H1 (cell line): ENCODE measurements around the gene ULK3. TPM values are rescaled to one million over a fixed set of nuclear protein-coding genes. Genes with fewer than 3 reads are reported as not detected.

Experiments used
- CTCF ChIA-PET: fragments of 300-600 bp; sonication (Branson Sonifier 250); formaldehyde crosslinking; loops from one replicate; lab custom pipeline; 2021; ENCODE audit not compliant: partially characterized antibody; lab: Charles Lee
- POLR2A ChIA-PET: fragments of 300-600 bp; sonication (Branson Sonifier 250); formaldehyde crosslinking; loops from one replicate; lab custom pipeline; 2021; ENCODE audit warnings: inconsistent platforms; ENCODE audit not compliant: partially characterized antibody; lab: Charles Lee
- DNase-seq, 2 experiments: peaks; one replicate each; pipeline versions ENCODE4 v3.0.0 to v3.0.0-alpha.2; 2010 to 2022; ENCODE audit warnings: low spot score in 2 of 2, low read depth in 1 of 2, mixed read lengths in 1 of 2
- FAIRE-seq: peaks from 2 replicates; lab custom pipeline; 2011; peaks lifted over from hg19 to GRCh38; lab: Jason Lieb, UNC
- H2AFZ ChIP-seq: 2 replicates; pipeline ENCODE4 v1.8.1; 2012; ENCODE audit warnings: low read length, inconsistent platforms
- H2AK5ac ChIP-seq: 2 replicates; pipeline ENCODE4 v1.6.1; 2013; ENCODE audit warnings: low read depth, low read length
- H2BK120ac ChIP-seq: replicated peaks from 2 replicates; pipeline ENCODE3; 2013; ENCODE audit warnings: low read depth, low read length, inconsistent platforms
- H2BK12ac ChIP-seq: 2 replicates; pipeline ENCODE4 v1.6.1; 2013; ENCODE audit warnings: low read depth, low read length
- H2BK15ac ChIP-seq: 2 replicates; pipeline ENCODE4 v1.6.1; 2013; ENCODE audit warnings: low read length
- H2BK20ac ChIP-seq: 2 replicates; pipeline ENCODE4 v1.6.1; 2013; ENCODE audit warnings: low read length
- H2BK5ac ChIP-seq: 2 replicates; pipeline ENCODE4 v1.6.1; 2013; ENCODE audit warnings: low read depth, low read length
- H3K14ac ChIP-seq: 2 replicates; pipeline ENCODE4 v1.6.1; 2013; ENCODE audit warnings: inconsistent platforms; ENCODE audit not compliant: insufficient read length
- H3K18ac ChIP-seq: 2 replicates; pipeline ENCODE4 v1.6.1; 2013; ENCODE audit warnings: low read length; ENCODE audit errors: extremely low read depth
- H3K23ac ChIP-seq: 2 replicates; pipeline ENCODE4 v1.6.1; 2013; ENCODE audit warnings: inconsistent platforms; ENCODE audit not compliant: insufficient read length
- H3K23me2 ChIP-seq: 2 replicates; pipeline ENCODE4 v1.6.1; 2013; ENCODE audit warnings: low read depth, low read length
- H3K27ac ChIP-seq: 2 replicates; pipeline ENCODE4 v1.6.1; 2011; ENCODE audit warnings: low read depth, low read length, inconsistent platforms
- H3K27me3 ChIP-seq, 4 experiments: replicated peaks in 1 of 4; 1 replicate in 1 of 4; 2 replicates in 3 of 4; pipeline versions ENCODE4 v1.6.1 to v1.8.1; 2011 to 2013; ENCODE audit warnings: low read length in 3 of 4, mild to moderate bottlenecking in 3 of 4, inconsistent platforms in 2 of 4, mixed read lengths in 2 of 4, moderate library complexity in 1 of 4; ENCODE audit not compliant: control insufficient read depth in 3 of 4, insufficient read depth in 3 of 4; ENCODE audit errors: extremely low read depth in 1 of 4
- H3K36me3 ChIP-seq, 4 experiments: 2 replicates each; pipeline versions ENCODE4 v1.6.1 to v1.8.1; 2011 to 2013; ENCODE audit warnings: mild to moderate bottlenecking in 4 of 4, low read length in 3 of 4, moderate library complexity in 2 of 4, control low read depth in 1 of 4, inconsistent platforms in 1 of 4; ENCODE audit not compliant: insufficient read depth in 4 of 4, control insufficient read depth in 2 of 4
- H3K4ac ChIP-seq: replicated peaks from 2 replicates; pipeline ENCODE3; 2013; ENCODE audit warnings: low read length, low read depth, mixed read lengths, inconsistent platforms; ENCODE audit not compliant: insufficient read length
- H3K4me1 ChIP-seq, 4 experiments: replicated peaks in 1 of 4; 1 replicate in 1 of 4; 2 replicates in 3 of 4; pipeline versions ENCODE4 v1.6.1 to v1.8.1; 2011 to 2013; ENCODE audit warnings: low read length in 3 of 4, inconsistent platforms in 2 of 4, mixed read lengths in 1 of 4; ENCODE audit not compliant: insufficient read depth in 4 of 4, control insufficient read depth in 3 of 4
- H3K4me2 ChIP-seq, 2 experiments: 2 replicates each; pipeline versions ENCODE4 v1.6.1 to v1.8.1; 2011 to 2013; ENCODE audit warnings: low read depth in 2 of 2, low read length in 2 of 2, control low read depth in 1 of 2, inconsistent platforms in 1 of 2, mild to moderate bottlenecking in 1 of 2; ENCODE audit not compliant: insufficient read depth in 1 of 2
- H3K4me3 ChIP-seq, 4 experiments: fragments of 200-600, 300-600 bp in 1 of 4; sonication (generic), shearing (Covaris generic), sonication (Bioruptor Twin) in 1 of 4; 2 replicates each; pipeline versions ENCODE4 v1.5.1 to v1.8.1; 2011 to 2016; ENCODE audit warnings: low read length in 4 of 4, low read depth in 3 of 4, control low read depth in 2 of 4, inconsistent platforms in 2 of 4, mild to moderate bottlenecking in 2 of 4, mixed read lengths in 1 of 4, moderate library complexity in 1 of 4; ENCODE audit not compliant: insufficient read depth in 2 of 4; ENCODE audit errors: extremely low read depth in 1 of 4
- H3K56ac ChIP-seq: replicated peaks from 2 replicates; pipeline ENCODE3; 2013; ENCODE audit warnings: low read depth, mild to moderate bottlenecking, mixed read lengths, low read length, inconsistent platforms; ENCODE audit not compliant: insufficient read length
- H3K79me1 ChIP-seq: 2 replicates; pipeline ENCODE4 v1.6.1; 2013; ENCODE audit warnings: low read depth, low read length, control low read depth
- H3K79me2 ChIP-seq, 2 experiments: 2 replicates each; pipeline versions ENCODE4 v1.6.1 to v1.8.1; 2012 to 2013; ENCODE audit warnings: low read length in 2 of 2, mild to moderate bottlenecking in 2 of 2, inconsistent platforms in 1 of 2; ENCODE audit not compliant: insufficient read depth in 2 of 2, control insufficient read depth in 1 of 2
- H3K9ac ChIP-seq, 4 experiments: replicated peaks in 1 of 4; 1 replicate in 1 of 4; 2 replicates in 3 of 4; pipeline versions ENCODE4 v1.6.1 to v1.8.1; 2011 to 2013; ENCODE audit warnings: low read depth in 3 of 4, low read length in 3 of 4, control low read depth in 2 of 4, mild to moderate bottlenecking in 2 of 4, moderate library complexity in 2 of 4, inconsistent platforms in 1 of 4; ENCODE audit errors: extremely low read depth in 1 of 4
- H3K9me3 ChIP-seq, 2 experiments: 2 replicates each; pipeline versions ENCODE4 v1.6.1 to v1.8.1; 2012 to 2013; ENCODE audit warnings: mild to moderate bottlenecking in 2 of 2, moderate library complexity in 2 of 2, control low read depth in 1 of 2, inconsistent platforms in 1 of 2, low read depth in 1 of 2, low read length in 1 of 2, mixed read lengths in 1 of 2; ENCODE audit not compliant: insufficient read depth in 2 of 2
- H4K20me1 ChIP-seq, 2 experiments: replicated peaks in 1 of 2; 2 replicates each; pipeline versions ENCODE3 to v1.8.1; 2011 to 2013; ENCODE audit warnings: inconsistent platforms in 2 of 2, low read length in 2 of 2, mild to moderate bottlenecking in 1 of 2; ENCODE audit not compliant: insufficient read depth in 2 of 2, control insufficient read depth in 1 of 2
- H4K5ac ChIP-seq: 2 replicates; pipeline ENCODE4 v1.6.1; 2013; ENCODE audit warnings: low read length, low read depth, mixed read lengths, inconsistent platforms; ENCODE audit not compliant: insufficient read length
- H4K8ac ChIP-seq: 2 replicates; pipeline ENCODE4 v1.8.0; 2013; ENCODE audit warnings: mild to moderate bottlenecking, moderate library complexity, low read length, inconsistent platforms; ENCODE audit not compliant: insufficient read depth; ENCODE audit errors: extremely low read depth
- H4K91ac ChIP-seq: replicated peaks from 2 replicates; pipeline ENCODE3; 2013; ENCODE audit warnings: low read length, mixed read lengths, inconsistent platforms; ENCODE audit not compliant: insufficient read length
- BCL11A ChIP-seq, 2 experiments: IDR thresholded peaks; one replicate each; pipeline ENCODE4 v1.6.1; 2011; ENCODE audit warnings: low read depth in 2 of 2, low read length in 2 of 2, mild to moderate bottlenecking in 2 of 2
- BRCA1 ChIP-seq: IDR thresholded peaks from 2 replicates; pipeline ENCODE4 v1.6.1; 2012; ENCODE audit warnings: low read depth, low read length, improper control_type of control experiment
- CBX5 ChIP-seq: fragments of 300-800, 300-1000 bp; sonication (generic); IDR thresholded peaks from 2 replicates; pipeline ENCODE4 v1.7.1; 2016; ENCODE audit warnings: antibody characterized with exemption, low read length, low read depth
- CEBPB ChIP-seq: IDR thresholded peaks from 2 replicates; pipeline ENCODE4 v1.6.1; 2012; ENCODE audit warnings: low read depth, low read length
- HDAC6 ChIP-seq: IDR thresholded peaks from one replicate; pipeline ENCODE4 v1.7.1; 2012; ENCODE audit warnings: low read depth, mild to moderate bottlenecking, inconsistent platforms, low read length, moderate library complexity
- KDM5A ChIP-seq: fragments of 200-600 bp; IDR thresholded peaks from 2 replicates; pipeline ENCODE4 v1.7.1; 2012; ENCODE audit warnings: mild to moderate bottlenecking, low read length, inconsistent platforms, mixed read lengths
- RBBP5 ChIP-seq: IDR thresholded peaks from 2 replicates; pipeline ENCODE4 v1.7.1; 2012; ENCODE audit warnings: low read depth, mild to moderate bottlenecking, inconsistent platforms, low read length, moderate library complexity, borderline replicate concordance
- RFX5 ChIP-seq: IDR thresholded peaks from 2 replicates; pipeline ENCODE4 v1.6.1; 2011; ENCODE audit warnings: low read depth, low read length, improper control_type of control experiment, borderline replicate concordance
- SP1 ChIP-seq: IDR thresholded peaks from 2 replicates; pipeline ENCODE4 v1.6.1; 2011; ENCODE audit warnings: low read depth, low read length
- SP4 ChIP-seq: IDR thresholded peaks from 2 replicates; pipeline ENCODE4 v1.6.1; 2012; ENCODE audit warnings: low read length, inconsistent platforms
- WGBS, 2 experiments: shearing (Covaris generic) in 1 of 2; methylation state at CpG; one replicate each; pipeline versions ENCODE4 v1.1.6 to v1.1.7; 2013 to 2015; ENCODE audit warnings: low lambda C conversion rate in 2 of 2, mixed read lengths in 2 of 2, inconsistent platforms in 1 of 2, low coverage in 1 of 2, missing lambda C conversion rate in 1 of 2; ENCODE audit not compliant: insufficient replicate concordance in 2 of 2, insufficient coverage in 1 of 2, insufficient read length in 1 of 2; ENCODE audit errors: extremely low coverage in 1 of 2, missing lambda C conversion rate in 1 of 2; 5-methylcytosine and 5-hydroxymethylcytosine counted together
- polyA plus RNA-seq, 7 experiments: library from polyadenylated mRNA; depleted of rRNA in 3 of 7; stranded (reverse) in 5 of 7; unstranded in 2 of 7; fragments of >200 nt in 5 of 7; fragments of 200-250 nt in 2 of 7; gene quantifications; 1 replicate in 5 of 7; 2 replicates in 1 of 7; 4 replicates in 1 of 7; pipeline versions ENCODE4 v1.2.1 to v1.2.3, GENCODE V29; 2011 to 2013; ENCODE audit warnings: missing spikeins in 2 of 7, mixed read lengths in 2 of 7
- total RNA-seq: library from RNA; stranded (reverse); fragmentation: NEBNext Ultra II Directional; extraction: Animal tissue kit (Norgen Biotek cat#: 25700); gene quantifications from 2 replicates; pipeline ENCODE4 v1.2.1, GENCODE V29; 2021
- TF ChIP-seq, protein P1 (sequence below): IDR thresholded peaks from 2 replicates; pipeline ENCODE4 v1.6.1; 2012; ENCODE audit warnings: low read length, inconsistent platforms

Gene ULK3
- total and polyA plus RNA-seq, 2 of the 8 experiments (the other 6 are each of a cell fraction or from before 2014, with no cell fraction given), result 27.1 to 34.4 TPM

DNA sequence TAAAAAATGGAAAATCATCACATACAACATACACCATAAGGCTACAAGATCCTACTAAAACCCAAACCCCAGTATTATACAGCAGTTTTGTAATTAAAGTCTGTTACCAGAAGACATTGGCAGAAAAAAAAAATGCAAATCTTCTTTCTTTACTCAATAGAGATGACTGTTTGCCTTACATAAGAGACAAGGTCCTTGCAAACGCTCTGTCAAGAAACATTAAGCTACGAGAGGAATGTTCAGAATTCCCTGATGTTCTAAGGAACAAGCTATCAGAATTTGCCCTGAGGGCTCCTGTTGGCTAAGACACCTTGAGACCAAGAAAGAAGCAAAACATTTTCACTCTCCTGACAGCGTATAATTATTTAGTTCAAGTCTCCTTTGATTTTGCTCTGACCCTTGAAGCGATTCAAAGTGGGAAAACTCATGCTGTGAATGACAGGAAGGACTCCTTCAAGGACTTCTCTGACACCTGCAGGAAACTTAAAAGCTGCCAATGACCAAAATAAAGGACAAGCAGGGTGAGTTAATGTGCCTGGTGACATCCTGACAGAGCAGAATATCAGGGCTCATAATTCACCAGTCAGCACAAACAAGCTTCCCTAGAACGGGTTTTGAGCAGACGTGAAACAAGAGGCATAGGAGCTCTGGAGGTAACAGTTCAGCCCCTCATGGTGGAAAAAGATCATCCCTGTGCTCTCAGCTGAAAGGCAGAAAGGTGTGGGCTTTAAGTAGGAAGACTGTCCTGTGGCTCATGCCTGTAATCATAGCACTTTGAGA is 27.7 kb upstream of the ULK3 start:
- Histone ChIP-seq H3K14ac (no peak overlapping the region), H2AK5ac (no peak overlapping the region), H2BK12ac (no peak overlapping the region), H3K27me3 (no peaks in the 10 kb centered on the region), H3K79me2 (peaks cover 0 to 55% of the 10 kb centered on the region in 2 experiments; a peak in 2 of 4 replicates), H2BK5ac (no peak overlapping the region), H3K56ac (no peak overlapping the region), H3K27ac (no peak overlapping the region), H2AFZ (no peak overlapping the region), H4K8ac (no peak overlapping the region), H2BK20ac (no peak overlapping the region), H3K18ac (no peak overlapping the region), H3K4me3 (no peak overlapping the region), H3K79me1 (peaks cover 6% of the 10 kb centered on the region; the same call in 1 of the 2 replicates), H3K23ac (no peak overlapping the region), H4K5ac (no peak overlapping the region), H4K91ac (no peak overlapping the region), H2BK15ac (no peak overlapping the region), H3K4me1 (peaks cover 0 to 3% (median 0%) of the 10 kb centered on the region in 4 experiments; a peak in 1 of 7 replicates), H3K23me2 (peaks cover 5% of the 10 kb centered on the region; the same call in 1 of the 2 replicates), H3K9ac (peak overlapping the region in 1 of 4 experiments; percentile 18; a peak in 1 of 7 replicates), H4K20me1 (peaks cover 0 to 7% of the 10 kb centered on the region in 2 experiments), H3K36me3 (no peaks in the 10 kb centered on the region), H3K4ac (no peak overlapping the region), H3K9me3 (no peaks in the 10 kb centered on the region), H2BK120ac (no peak overlapping the region), H3K4me2 (peak overlapping the region in 1 of 2 experiments; percentile 5; a peak in 1 of 4 replicates)
- TF ChIP-seq, protein P1, sequence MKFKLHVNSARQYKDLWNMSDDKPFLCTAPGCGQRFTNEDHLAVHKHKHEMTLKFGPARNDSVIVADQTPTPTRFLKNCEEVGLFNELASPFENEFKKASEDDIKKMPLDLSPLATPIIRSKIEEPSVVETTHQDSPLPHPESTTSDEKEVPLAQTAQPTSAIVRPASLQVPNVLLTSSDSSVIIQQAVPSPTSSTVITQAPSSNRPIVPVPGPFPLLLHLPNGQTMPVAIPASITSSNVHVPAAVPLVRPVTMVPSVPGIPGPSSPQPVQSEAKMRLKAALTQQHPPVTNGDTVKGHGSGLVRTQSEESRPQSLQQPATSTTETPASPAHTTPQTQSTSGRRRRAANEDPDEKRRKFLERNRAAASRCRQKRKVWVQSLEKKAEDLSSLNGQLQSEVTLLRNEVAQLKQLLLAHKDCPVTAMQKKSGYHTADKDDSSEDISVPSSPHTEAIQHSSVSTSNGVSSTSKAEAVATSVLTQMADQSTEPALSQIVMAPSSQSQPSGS, result no peak
- TF ChIP-seq CEBPB, result no peak
- TF ChIP-seq BRCA1, result no peak
- no peak for TF ChIP-seq RBBP5
- no peak for TF ChIP-seq SP1
- no peak for TF ChIP-seq KDM5A
- TF ChIP-seq SP4, result no peak
- TF ChIP-seq CBX5, result no peak
- TF ChIP-seq HDAC6, result no peak
- TF ChIP-seq BCL11A (IDR thresholded peaks at IDR 0.05; ENCODE audit: low read depth in 2 of 2, low read length in 2 of 2), result no peak
- no peak for TF ChIP-seq RFX5
- no peak for DNase-seq
- 89% methylated on average over 6 of the region's 6 CpGs; no CpG with 5 or more reads in 1 of the 2 experiments for WGBS, 2 experiments
- ChIA-PET CTCF (interaction anchor here (0.7 to 2.3 kb wide), 15 partner anchors 10 to 347 kb away, joined by 3 to 16 read pairs (median 3); partner anchors contain the start of gene ULK3), POLR2A (interaction anchor here (0.6 to 2.4 kb wide), 13 partner anchors 8 to 112 kb away, joined by 3 to 10 read pairs (median 4); partner anchors contain the start of gene MPI)
- FAIRE-seq, result no peak
